SJCRH30 (cell line): ENCODE data around the gene DDX56. TPM values are rescaled to one million over a fixed set of nuclear protein-coding genes. Genes with fewer than 3 reads are reported as not detected.

Experiments
- DNase-seq, 2 experiments: peaks; one replicate each; pipeline ENCODE4 v3.0.0-alpha.2; 2015 to 2020
- H3K27ac ChIP-seq: fragments of 250-450 bp; sonication (Bioruptor Pico); 2 replicates; pipeline ENCODE4 v1.5.1; 2020; ENCODE audit warnings: mild to moderate bottlenecking, moderate library complexity
- H3K27me3 ChIP-seq: fragments of 250-450 bp; sonication (Bioruptor Pico); 2 replicates; pipeline ENCODE4 v1.5.1; 2020; ENCODE audit warnings: mild to moderate bottlenecking, moderate library complexity
- H3K36me3 ChIP-seq: fragments of 250-450 bp; sonication (Bioruptor Pico); 2 replicates; pipeline ENCODE4 v1.5.1; 2020; ENCODE audit warnings: mild to moderate bottlenecking, moderate library complexity
- H3K4me1 ChIP-seq: fragments of 250-450 bp; sonication (Bioruptor Pico); 2 replicates; pipeline ENCODE4 v1.5.1; 2020; ENCODE audit warnings: mild to moderate bottlenecking, moderate library complexity
- H3K4me3 ChIP-seq: fragments of 250-450 bp; sonication (Bioruptor Pico); 2 replicates; pipeline ENCODE4 v1.5.1; 2020; ENCODE audit warnings: mild to moderate bottlenecking, moderate library complexity
- H3K9me3 ChIP-seq: fragments of 250-450 bp; sonication (Bioruptor Pico); replicated peaks from 2 replicates; pipeline ENCODE4 v1.5.1; 2020; ENCODE audit warnings: mild to moderate bottlenecking, moderate library complexity
- total RNA-seq: library from RNA; depleted of rRNA; stranded (reverse); fragments of >200 nt; shearing (Covaris generic); gene quantifications from 2 replicates; pipeline ENCODE4 v1.2.3, GENCODE V29; 2014; rRNA removed

Gene DDX56, protein sequence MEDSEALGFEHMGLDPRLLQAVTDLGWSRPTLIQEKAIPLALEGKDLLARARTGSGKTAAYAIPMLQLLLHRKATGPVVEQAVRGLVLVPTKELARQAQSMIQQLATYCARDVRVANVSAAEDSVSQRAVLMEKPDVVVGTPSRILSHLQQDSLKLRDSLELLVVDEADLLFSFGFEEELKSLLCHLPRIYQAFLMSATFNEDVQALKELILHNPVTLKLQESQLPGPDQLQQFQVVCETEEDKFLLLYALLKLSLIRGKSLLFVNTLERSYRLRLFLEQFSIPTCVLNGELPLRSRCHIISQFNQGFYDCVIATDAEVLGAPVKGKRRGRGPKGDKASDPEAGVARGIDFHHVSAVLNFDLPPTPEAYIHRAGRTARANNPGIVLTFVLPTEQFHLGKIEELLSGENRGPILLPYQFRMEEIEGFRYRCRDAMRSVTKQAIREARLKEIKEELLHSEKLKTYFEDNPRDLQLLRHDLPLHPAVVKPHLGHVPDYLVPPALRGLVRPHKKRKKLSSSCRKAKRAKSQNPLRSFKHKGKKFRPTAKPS
- 88.5 and 90.1 TPM in 2 replicates for total RNA-seq

- peaks cover 45% of the 10 kb centered on the region for H3K36me3 ChIP-seq
- DNase-seq, result peak; percentile 96 to 98
- H3K4me1 ChIP-seq, result no peaks in the 10 kb centered on the region
- H3K9me3 ChIP-seq, result no peaks in the 10 kb centered on the region
- H3K27ac ChIP-seq, result peak within 1 kb of the TSS; percentile 60
- peak within 1 kb of the TSS; percentile 74 for H3K4me3 ChIP-seq
- H3K27me3 ChIP-seq, result no peaks in the 10 kb centered on the region
Observed at GRCh38 chr7:44573464-44574286, at the start of gene DDX56. DDX56 (minus strand) TSS chr7:44573908; CDS start chr7:44573895, 13 bp downstream.

DNA sequence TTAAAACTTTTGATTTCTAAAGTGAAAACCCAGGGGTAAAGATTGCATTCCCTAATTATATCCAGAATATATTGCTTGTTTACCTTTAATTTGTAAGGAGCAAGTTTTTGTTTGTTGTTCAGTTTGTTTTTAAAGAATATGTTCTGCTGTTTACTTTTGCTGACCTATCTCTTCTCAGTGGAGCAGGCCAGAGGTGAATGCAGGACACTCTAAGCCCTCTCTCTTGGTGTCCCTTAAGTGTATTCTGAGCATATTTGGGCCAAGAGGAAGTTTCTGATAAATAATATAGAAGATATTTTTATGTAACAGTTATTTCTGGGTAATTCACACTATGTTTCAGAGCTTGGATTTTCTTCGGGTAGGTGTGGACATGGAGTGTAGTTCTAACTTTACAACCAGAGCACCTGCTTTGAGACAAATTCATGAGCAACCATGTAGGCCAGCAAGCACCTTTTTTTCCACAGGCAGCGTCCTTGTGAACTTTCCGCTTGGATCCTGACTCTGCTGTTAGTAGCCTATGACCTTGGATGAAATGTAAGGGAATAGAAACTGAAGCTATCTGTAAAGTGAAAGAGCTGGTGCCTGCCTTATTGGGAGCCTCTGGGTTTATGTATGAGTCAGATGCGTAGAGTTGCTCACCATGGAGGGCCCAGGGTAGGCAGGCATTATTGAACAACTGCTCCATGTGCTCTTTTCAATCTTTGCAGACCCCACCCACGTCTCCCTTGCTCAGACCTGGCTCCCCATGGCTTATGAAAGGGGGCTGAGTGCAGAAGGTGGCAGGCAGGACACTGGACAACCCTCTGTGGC lies 48.8 kb upstream of the DDX56 start:
- H3K9me3 ChIP-seq, result no peaks in the 10 kb centered on the region
- H3K36me3 ChIP-seq, result peaks cover 20% of the 10 kb centered on the region
- DNase-seq, result peak; percentile 32 to 42
- no peaks in the 10 kb centered on the region for H3K27me3 ChIP-seq
- H3K27ac ChIP-seq, result no peak overlapping the region
- no peak overlapping the region for H3K4me3 ChIP-seq
- H3K4me1 ChIP-seq, result peaks cover 4% of the 10 kb centered on the region; the same call in 1 of the 2 replicates

DNA sequence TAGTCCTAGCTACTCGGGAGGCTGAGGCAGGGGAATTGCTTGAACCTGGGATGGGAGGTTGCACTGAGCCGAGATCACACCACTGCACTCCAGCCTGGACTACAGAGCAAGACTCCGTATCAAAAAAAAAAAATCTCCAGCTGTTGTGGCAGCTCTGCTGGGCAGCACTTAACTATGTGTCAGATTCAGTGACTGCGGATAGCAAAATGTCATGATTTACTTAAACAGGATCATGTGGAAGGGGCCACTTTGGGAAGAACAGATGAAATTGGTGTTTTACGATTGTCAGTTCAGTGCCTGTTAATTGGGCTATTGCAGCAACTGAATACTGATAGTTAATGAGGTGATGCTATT lies 48.0 kb upstream of the DDX56 start:
- peaks cover 15% of the 10 kb centered on the region for H3K36me3 ChIP-seq
- no peak overlapping the region for H3K4me3 ChIP-seq
- H3K9me3 ChIP-seq, result no peaks in the 10 kb centered on the region
- peaks cover 4% of the 10 kb centered on the region; the same call in 1 of the 2 replicates for H3K4me1 ChIP-seq
- peak in 1 of 2 experiments; percentile 21 for DNase-seq
- no peaks in the 10 kb centered on the region for H3K27me3 ChIP-seq
- no peak overlapping the region for H3K27ac ChIP-seq

GRCh38 chr7:44621034-44621749 lies 47.5 kb upstream of the DDX56 start:
- Histone ChIP-seq H3K27ac (no peak overlapping the region), H3K36me3 (peaks cover 12% of the 10 kb centered on the region), H3K9me3 (no peaks in the 10 kb centered on the region), H3K4me3 (no peak overlapping the region), H3K4me1 (peaks cover 4% of the 10 kb centered on the region; the same call in 1 of the 2 replicates), H3K27me3 (no peaks in the 10 kb centered on the region)
- DNase-seq, result no peak

DNA sequence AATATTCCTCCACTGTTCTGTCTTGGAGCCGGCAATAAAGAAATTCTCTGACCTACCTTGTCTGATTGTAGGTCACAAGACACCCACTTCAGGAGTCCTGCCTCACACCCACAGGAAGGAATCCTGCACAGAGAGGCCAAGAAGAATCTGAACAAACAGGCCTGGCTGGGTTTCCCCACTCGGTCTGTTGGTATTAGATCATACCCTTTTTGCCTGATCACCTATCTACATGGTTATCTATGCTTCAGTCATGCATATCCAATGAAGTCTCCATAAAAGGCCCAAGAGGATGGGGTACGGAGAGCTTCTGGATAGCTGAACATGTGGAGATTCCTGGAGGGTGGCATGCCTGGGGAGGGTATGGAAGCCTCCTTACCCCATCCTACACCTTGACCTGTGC lies 45.0 kb upstream of the DDX56 start:
- DNase-seq, result no peak
- Histone ChIP-seq H3K4me3 (no peak overlapping the region), H3K27me3 (no peaks in the 10 kb centered on the region), H3K27ac (no peak overlapping the region), H3K9me3 (no peaks in the 10 kb centered on the region), H3K36me3 (peaks cover 2% of the 10 kb centered on the region), H3K4me1 (peaks cover 4% of the 10 kb centered on the region; the same call in 1 of the 2 replicates)

- Histone ChIP-seq H3K27ac (no peak overlapping the region), H3K36me3 (peaks cover 2% of the 10 kb centered on the region), H3K4me1 (peaks cover 4% of the 10 kb centered on the region; the same call in 1 of the 2 replicates), H3K27me3 (no peaks in the 10 kb centered on the region), H3K4me3 (no peak overlapping the region), H3K9me3 (no peaks in the 10 kb centered on the region)
- DNase-seq, result no peak
Observed at GRCh38 chr7:44618045-44618444, 44.3 kb upstream of the DDX56 start.

DNA sequence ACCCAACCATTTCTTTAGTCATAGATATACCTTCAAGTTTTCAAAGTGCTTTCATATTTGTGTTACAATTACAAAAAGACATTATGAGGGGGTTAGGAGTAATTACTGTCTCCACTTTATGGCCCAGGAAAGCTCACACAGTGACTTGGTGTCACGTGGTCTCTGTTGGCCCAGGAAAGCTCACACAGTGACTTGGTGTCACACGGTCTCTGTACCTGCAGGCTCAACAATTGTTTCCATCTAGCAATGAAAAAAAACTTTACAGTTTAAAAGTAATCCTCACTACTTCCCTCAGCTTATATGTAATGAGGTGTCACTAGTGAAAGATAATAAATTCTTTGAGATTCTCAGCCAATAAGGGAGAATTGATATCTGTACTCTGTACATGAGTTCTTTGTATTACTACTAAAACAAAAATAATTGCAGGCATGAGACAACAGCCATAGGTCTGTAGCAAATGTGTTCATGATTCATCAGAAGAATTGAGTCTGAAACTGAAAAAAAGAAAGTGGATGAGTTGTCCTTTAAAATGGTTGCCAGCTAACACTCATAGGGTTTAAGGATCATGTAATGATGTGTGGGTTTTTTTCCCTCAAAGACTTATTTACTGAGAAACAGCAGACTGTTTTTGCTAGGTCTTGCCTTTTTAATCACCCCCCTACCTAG lies 43.6 kb upstream of the DDX56 start:
- Histone ChIP-seq H3K4me3 (no peak overlapping the region), H3K4me1 (peaks cover under 1% of the 10 kb centered on the region; the same call in 1 of the 2 replicates), H3K36me3 (peaks cover 2% of the 10 kb centered on the region), H3K27ac (no peak overlapping the region), H3K27me3 (no peaks in the 10 kb centered on the region), H3K9me3 (no peaks in the 10 kb centered on the region)
- DNase-seq, result no peak

- no peak for DNase-seq
- Histone ChIP-seq H3K27ac (no peak overlapping the region), H3K27me3 (no peaks in the 10 kb centered on the region), H3K4me3 (no peak overlapping the region), H3K4me1 (no peaks in the 10 kb centered on the region), H3K9me3 (no peaks in the 10 kb centered on the region), H3K36me3 (peaks cover 2% of the 10 kb centered on the region)
Observed at GRCh38 chr7:44616545-44616944, 42.8 kb upstream of the DDX56 start.

DNA sequence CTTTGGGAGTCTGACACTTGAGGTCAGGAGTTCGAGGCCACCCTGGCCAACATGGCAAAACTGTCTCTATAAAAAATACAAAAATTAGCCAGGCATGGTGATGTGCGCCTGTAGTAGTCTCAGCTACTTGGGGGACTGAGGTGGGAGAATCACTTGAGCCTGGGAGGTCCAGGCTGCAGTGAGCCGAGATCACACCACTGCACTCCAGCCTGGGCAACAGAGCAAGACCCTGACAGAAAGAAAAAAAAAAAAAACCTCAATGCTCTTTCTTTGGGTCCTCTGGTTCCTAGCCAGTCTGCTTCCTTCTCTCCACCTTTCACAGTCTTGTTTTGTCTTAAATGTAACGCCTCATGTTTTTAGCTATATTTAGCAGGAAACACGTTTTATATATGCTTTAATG lies 42.1 kb upstream of the DDX56 start:
- no peak for DNase-seq
- no peaks in the 10 kb centered on the region for H3K4me1 ChIP-seq
- peaks cover 2% of the 10 kb centered on the region for H3K36me3 ChIP-seq
- no peaks in the 10 kb centered on the region for H3K9me3 ChIP-seq
- no peak overlapping the region for H3K27ac ChIP-seq
- H3K4me3 ChIP-seq, result no peak overlapping the region
- H3K27me3 ChIP-seq, result no peaks in the 10 kb centered on the region

DNA sequence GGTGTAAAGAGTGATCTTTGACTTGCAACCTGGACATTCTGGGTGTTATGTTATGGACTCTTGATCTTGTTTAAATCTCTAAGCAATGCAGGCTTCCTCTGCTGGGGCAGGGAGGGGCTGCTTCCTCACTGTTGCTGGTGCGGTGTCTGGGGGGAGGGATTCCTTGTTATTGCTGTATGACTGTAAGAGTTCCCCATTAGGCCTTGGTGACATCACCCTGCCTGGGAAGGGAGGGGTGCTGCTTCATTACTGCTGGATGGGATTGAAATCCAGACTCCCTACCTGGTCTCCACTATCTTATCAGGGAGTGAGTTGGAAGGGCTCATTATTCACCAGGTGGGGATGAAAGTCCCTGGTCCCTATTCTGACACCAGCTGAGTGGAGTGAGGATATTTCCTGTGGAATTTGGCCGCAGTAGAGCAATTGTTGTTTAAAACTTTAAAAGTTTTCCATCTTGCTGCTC lies 41.5 kb upstream of the DDX56 start:
- Histone ChIP-seq H3K36me3 (peaks cover 2% of the 10 kb centered on the region), H3K27ac (no peak overlapping the region), H3K27me3 (no peaks in the 10 kb centered on the region), H3K4me1 (no peaks in the 10 kb centered on the region), H3K9me3 (no peaks in the 10 kb centered on the region), H3K4me3 (no peak overlapping the region)
- DNase-seq, result no peak

DNA sequence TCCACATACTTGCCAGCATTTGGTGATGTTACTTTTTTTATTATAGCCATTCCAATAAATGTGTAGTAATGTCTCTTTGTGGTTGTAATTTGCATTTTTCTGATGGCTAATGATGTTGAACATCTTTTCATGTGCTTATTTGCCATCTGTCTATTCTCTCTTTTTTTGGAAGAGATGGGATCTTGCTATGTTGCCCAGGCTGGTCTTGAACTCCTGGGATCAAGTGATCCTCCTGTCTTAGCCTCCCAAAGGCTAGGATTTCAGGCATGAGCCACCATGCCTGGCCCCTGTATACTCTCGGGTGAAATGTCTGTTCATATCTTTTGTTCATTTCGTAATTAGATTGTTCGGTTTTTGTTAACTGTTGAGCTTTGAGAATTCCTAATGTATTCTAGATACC lies 36.1 kb upstream of the DDX56 start:
- DNase-seq, result no peak
- Histone ChIP-seq H3K27me3 (no peaks in the 10 kb centered on the region), H3K4me1 (peaks cover 12% of the 10 kb centered on the region), H3K27ac (no peak overlapping the region), H3K36me3 (peaks cover 5% of the 10 kb centered on the region; the same call in 1 of the 2 replicates), H3K9me3 (no peaks in the 10 kb centered on the region), H3K4me3 (no peak overlapping the region)

- H3K36me3 ChIP-seq, result 0 out of 2 replicates have a peak, but pooled peaks cover 3% of the 10 kb centered on the region
- no peaks in the 10 kb centered on the region for H3K27me3 ChIP-seq
- H3K9me3 ChIP-seq, result no peaks in the 10 kb centered on the region
- H3K4me1 ChIP-seq, result peaks cover 12% of the 10 kb centered on the region
- no peak overlapping the region for H3K27ac ChIP-seq
- DNase-seq, result peak in 1 of 2 experiments; percentile 27
- H3K4me3 ChIP-seq, result no peak overlapping the region
Observed at GRCh38 chr7:44608916-44609648, 35.4 kb upstream of the DDX56 start.
